ENCODE data around the gene FGF12.

The FGF12 gene

GRCh38 chr3:192183109-192183508 is 544.2 kb downstream of the FGF12 start:
- no peak for DNase-seq (ENCODE audit: low read depth)

- DNase-seq (ENCODE audit: low read depth): no peak
Measured at GRCh38 chr3:192181151-192181550, 546.2 kb downstream of the FGF12 start.

- no peak for DNase-seq (ENCODE audit: low read depth)
Measured at GRCh38 chr3:192177383-192177782, 550.0 kb downstream of the FGF12 start.

- no peak for DNase-seq (ENCODE audit: low read depth)
Measured at GRCh38 chr3:192174283-192174682, 553.1 kb downstream of the FGF12 start.

- DNase-seq (ENCODE audit: low read depth): no peak
Measured at GRCh38 chr3:192171213-192171612, 556.1 kb downstream of the FGF12 start.

- DNase-seq (ENCODE audit: low read depth): no peak
Measured at GRCh38 chr3:192170659-192171058, 556.7 kb downstream of the FGF12 start.

- no peak for DNase-seq (ENCODE audit: low read depth)
Measured at GRCh38 chr3:192170031-192170430, 557.3 kb downstream of the FGF12 start.

- no peak for DNase-seq (ENCODE audit: low read depth)
Measured at GRCh38 chr3:192169332-192169915, 557.9 kb downstream of the FGF12 start.

GRCh38 chr3:192168202-192168601 is 559.1 kb downstream of the FGF12 start:
- no peak for DNase-seq (ENCODE audit: low read depth)

- no peak for DNase-seq (ENCODE audit: low read depth)
Measured at GRCh38 chr3:192165552-192165951, 561.8 kb downstream of the FGF12 start.

- no peak for DNase-seq (ENCODE audit: low read depth)
Measured at GRCh38 chr3:192161661-192162060, 565.7 kb downstream of the FGF12 start.

GRCh38 chr3:192156382-192156781 is 571.0 kb downstream of the FGF12 start:
- no peak for DNase-seq (ENCODE audit: low read depth)

- no peak for DNase-seq (ENCODE audit: low read depth)
Measured at GRCh38 chr3:192155194-192155593, 572.1 kb downstream of the FGF12 start.

- DNase-seq (ENCODE audit: low read depth): no peak
Measured at GRCh38 chr3:192133271-192133670, 594.1 kb downstream of the FGF12 start.

- DNase-seq (ENCODE audit: low read depth): peak; percentile 1
Measured at GRCh38 chr3:192130534-192131132, 596.7 kb downstream of the FGF12 start.

- no peak for DNase-seq (ENCODE audit: low read depth)
Measured at GRCh38 chr3:192129586-192129985, 597.8 kb downstream of the FGF12 start.

- no peak for DNase-seq (ENCODE audit: low read depth)
Measured at GRCh38 chr3:192128922-192129321, 598.4 kb downstream of the FGF12 start.

- no peak for DNase-seq (ENCODE audit: low read depth)
Measured at GRCh38 chr3:192128060-192128459, 599.3 kb downstream of the FGF12 start.

- no peak for DNase-seq (ENCODE audit: low read depth)
Measured at GRCh38 chr3:192122832-192123594, 604.3 kb downstream of the FGF12 start.

- no peak for DNase-seq (ENCODE audit: low read depth)
Measured at GRCh38 chr3:192121923-192122322, 605.4 kb downstream of the FGF12 start.

- DNase-seq (ENCODE audit: low read depth): no peak
Measured at GRCh38 chr3:192108820-192109219, 618.5 kb downstream of the FGF12 start.

GRCh38 chr3:192106543-192106942 is 620.8 kb downstream of the FGF12 start:
- DNase-seq (ENCODE audit: low read depth): no peak

GRCh38 chr3:192092388-192093005 is 634.8 kb downstream of the FGF12 start:
- no peak for DNase-seq (ENCODE audit: low read depth)

All from fibroblast of the conjunctiva (primary cell).